HCEC 1CT (cell line): ENCODE results near the gene EVL.

Experiments used
- DNase-seq: peaks from one replicate; pipeline ENCODE4 v3.0.0-alpha.2; 2017

EVL gene

DNA sequence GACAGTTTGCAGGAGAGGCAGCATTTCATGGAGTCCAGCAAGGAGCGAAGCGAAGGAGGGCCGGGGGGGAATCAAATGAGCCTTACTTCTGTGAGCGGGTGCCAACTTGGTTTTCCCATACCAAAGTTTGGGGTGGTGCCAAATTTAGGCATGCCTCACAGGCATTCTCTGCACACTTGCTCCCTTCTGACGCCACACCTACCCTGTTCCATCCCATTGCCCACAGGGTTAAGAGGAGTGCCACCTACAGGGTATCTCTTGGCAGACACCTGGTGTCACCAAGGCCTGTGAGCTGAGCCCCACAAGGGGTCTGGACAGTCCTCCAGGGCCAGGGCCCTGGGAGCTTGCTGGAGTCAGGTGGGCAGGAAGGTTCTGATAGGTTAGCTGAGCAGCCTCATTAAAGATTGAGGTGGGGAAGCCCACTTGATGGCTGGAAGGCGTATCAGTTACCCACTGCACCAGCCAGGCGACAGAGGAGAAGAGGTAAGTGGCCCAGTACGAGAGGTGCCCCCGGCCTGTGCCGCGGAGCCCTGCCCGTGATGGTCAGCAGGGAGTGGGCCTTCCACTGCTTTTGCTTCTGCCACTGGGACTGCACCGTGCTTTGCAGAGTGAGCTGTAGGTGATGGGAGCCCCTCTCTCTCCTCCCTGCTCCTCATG, 49.0 kb downstream of the EVL start:
- no peak for DNase-seq

DNA sequence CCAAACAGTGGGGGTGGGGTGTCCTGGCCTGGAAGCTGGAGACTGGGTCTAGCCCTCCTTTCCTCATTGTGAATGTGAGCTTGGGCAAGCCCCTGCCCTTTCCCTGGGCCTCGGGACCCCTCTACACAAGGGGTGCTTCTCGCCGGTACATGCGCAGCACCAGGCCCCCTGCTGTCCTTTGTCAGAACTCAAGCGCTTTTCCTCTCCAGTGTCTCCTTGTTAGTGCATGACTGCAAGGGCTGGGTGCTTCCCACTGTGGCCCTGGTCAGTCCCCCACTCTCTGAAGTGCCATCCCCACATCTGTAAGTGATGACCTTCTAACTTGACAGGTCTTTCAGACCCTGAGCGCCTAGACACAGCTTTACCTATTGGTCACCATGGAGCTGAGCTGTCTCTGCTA, 50.0 kb downstream of the EVL start:
- DNase-seq = no peak

DNA sequence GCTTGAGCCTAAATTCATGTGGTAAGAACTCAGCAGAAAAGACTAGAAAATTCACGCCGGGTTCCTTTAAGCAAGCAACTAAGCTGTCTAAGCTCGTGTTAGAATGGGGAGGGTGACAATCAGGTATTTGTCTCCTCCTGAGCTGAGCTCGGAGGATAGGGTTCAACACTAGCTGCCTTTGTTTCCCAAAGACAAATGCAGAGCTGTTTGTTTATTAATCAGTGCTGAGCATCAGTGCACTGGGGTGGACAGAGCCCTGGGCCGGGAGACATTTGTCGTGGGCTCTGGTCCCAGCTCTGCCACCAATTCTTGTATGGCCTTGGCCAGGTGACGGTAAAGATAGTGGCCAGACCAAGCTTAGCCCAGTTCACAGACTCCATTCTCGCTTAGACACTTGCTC, 50.5 kb downstream of the EVL start:
- no peak for DNase-seq

DNA sequence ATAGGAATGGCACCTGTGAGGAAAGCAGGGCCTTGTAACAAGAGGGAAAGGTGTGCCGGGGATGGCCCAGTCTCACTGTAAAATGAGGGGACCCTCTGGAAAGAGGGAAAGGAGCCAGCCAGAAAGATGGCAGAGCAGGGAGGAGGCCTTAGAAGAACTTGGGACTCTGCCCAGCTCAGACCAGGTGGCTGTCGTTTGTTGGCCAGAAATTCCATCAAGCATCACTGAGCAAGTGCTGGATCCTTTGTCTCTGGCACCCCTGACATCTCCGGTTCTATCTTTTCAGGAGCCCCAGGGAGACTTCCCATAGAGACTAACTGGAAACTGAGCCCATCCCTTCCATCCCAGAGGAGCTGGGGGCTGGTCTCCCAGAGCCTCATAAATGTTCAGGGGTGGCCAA, 50.9 kb downstream of the EVL start:
- no peak for DNase-seq

DNA sequence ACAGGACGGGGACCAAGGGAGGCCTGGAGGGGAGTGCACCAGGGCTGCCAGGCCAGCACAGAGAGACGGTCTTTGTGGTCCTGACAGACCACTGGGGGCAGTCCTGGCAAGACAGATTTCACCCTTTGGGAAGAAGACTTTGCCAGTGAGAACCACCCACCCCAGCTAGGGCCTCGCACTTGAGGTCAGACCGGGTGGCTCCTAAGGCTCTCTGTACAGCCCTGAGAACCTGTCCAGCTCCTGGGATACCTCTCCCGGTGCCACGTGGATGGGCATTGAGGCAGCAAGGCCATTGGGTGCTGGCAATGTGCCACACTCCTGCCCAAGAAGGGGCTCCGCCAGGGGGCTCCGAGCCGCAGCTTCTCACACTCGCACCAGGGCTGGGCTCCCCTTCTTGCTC, 51.8 kb downstream of the EVL start:
- no peak for DNase-seq

DNA sequence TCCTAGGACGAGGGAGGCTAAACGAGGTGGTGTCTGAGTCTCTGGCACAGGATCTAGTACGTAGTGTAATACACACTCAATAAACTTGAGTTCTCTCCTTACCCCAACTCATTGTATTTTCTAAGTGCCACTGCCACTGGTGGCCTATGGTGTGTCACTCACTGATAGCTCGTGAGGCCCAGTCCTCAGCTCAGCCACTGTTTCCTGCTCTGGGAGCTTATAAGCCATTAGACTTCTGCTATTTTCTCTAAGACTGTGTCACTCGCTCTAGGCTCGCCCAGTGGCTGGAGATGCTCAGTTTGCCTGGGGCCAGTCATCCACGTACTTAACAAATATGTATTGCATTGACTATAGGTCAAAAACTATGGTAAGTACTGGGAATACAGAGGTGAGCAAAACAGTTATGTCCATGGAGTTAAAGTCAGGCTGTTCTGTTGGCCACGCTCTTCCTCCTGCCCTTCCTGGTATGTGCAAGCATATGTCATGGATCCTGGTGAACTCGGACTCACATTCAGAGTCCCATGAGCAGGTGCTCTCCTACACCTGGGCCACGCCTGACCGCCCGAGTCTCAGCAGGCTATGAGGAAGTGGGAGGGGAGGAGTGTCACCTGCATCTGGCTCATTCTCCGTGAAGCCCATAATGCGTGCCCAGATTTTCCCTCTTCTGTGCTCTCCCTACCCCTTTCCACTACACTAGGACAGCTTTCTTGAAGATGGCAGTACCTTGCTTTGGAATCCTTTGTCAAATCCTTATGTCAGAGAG, 52.6 kb downstream of the EVL start:
- DNase-seq = no peak

DNA sequence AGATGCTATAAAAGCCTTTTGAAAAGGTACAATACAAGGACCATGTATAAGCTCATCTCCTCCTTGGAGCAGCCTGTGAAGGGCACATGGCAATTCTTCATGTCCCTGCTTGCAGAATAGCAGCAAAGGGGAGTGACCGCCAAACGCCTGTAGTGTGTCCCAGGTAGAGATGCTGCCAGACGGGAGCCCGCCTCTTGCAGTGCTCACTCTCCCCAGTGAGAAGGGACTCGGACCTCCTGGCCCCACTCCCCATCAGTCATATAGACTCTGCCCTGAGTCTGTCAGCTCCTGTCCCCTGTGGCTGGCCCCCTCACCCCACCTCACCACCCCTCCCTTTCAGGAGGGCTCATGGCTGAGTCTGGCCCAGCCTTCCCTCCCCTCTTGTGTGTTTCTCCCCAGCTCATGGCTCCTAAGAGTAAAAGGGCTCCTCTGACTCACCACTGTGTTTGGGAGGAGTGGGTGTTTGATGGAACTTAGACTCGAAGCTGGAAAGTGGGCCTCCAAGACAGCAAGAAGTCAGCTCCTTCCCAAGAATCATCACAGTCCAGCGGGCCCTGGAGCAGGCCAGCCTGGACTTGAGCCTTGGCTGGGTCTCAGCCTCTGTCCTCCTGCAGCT, 53.3 kb downstream of the EVL start:
- DNase-seq = no peak

DNA sequence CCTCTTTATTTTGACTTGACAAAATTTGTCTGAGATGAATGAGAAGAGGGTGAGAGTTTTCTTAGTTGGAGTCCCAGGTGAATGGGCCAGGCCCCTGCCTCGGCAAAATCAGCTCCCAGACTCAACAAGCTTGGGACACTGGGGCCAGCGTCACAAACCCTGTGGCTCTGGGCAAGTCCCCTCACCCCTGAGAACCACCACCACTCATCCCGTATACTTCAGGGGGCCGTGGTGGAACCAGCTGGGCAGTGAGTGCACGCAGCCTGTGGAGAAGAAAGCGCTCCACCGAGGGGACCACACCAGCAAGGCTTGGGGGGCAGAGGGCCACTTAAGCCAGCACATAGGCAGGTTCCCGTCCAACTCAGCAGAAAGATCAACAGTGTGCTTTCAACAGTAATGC, 54.0 kb downstream of the EVL start:
- no peak for DNase-seq

DNA sequence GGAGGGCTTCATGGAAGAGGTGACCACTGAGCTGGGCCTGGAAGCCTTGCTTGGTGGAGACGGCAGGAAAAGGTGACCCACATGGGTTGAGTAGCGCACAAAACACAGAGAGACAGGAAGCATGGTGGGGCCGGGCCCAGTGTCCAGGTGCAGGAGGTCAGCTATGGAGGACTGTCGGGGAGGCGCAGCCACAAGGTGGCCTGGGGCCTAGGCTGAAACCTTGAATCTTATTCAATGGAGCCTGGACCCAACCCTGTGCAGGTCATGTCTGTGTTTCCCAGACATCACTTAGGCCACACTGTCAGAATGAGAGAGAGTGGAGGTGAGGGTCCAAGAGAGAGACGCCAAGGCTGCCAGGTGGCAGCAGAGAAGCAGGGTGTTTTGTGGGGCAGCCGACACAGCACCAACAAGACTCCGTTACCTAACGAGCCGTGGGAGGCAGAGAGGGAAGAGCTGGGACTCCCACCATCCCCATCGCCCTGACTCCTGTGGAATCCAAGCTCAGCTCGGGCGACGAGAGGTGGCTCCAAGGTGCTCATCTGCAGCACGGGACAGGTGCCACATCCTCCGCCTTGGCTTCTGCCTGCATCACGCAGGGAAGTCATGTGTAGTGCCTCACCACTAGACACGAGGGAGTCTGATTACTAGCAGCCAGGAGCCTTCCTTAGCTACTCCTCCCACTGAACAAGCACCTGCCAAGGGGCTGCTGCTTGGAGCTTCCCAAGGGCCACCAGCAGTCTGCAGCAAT, 55.5 kb downstream of the EVL start:
- DNase-seq = no peak

DNA sequence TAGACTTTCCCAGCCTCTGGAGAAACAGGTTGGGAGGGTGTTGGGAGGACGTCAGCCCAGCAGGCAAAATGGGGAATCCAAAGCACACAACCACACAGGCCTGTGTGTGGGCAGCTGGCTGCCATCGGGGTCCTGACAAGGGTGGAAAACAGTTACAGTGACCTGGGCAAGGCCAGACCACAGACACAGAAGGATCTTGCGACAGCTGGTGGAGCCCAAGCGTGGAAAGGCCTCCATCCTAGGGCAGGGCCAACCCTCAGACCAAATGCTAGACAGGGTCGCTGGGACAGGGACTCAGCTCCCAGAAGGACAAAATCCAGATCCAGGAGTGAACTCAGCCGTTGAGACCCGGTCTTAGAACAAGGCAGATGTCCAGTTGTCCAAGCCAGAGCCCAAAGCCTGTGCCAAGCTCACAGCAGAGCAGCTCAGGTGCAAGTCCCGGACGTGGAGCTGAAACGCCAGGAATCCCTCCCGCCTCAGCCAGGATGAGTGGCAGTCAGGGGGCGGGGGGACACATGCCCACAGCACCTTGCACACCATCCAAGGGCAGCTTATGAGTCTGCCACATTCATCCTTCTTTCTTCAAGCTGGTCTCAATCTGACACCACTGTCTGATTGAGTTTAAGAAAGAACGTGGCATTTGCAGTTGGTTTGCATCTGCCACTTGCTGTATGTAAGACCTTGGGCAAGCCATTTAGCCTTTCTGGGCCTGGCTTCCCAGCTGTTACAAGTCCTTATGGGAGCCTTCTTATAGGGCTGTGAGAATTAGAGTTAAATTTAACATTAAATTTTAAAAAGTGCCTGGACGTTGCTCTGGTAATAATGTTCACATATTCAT, 56.6 kb downstream of the EVL start:
- no peak for DNase-seq

DNA sequence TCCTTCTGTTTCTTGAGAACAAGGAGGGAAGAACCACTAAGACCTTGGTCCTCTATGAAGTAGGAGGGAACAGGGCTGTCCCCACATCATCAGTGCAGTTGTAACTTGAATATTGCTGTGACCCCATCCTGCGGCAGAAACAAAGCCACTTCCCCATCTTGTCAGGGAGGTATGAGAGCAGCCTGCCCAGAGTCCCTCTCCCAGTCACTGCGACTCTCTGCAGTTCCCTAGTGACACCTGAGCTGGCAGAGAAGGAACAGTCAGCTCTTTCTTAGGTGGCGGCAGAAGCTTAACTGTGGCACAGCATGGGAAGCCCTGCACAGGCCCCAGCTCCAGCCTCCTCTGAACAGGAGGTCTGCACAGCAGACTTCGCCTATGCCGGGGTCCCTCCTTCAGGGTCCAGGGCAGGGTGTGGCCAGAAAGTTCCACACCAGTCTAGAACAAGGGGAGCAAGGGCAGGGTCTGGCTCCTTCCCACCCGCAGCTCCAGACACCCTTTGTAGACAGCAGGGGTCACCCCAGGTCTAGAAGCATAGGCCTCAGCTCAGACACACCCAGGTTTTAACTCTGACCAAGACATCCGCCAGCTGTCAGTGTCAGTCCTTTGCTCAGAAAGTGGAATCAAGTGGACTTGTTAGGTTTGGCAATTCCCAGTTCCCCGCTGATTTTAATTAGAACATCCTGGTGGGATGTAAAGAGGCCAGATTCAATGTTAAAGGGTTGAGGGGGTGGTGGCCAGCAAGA, 57.4 kb downstream of the EVL start:
- no peak for DNase-seq

DNA sequence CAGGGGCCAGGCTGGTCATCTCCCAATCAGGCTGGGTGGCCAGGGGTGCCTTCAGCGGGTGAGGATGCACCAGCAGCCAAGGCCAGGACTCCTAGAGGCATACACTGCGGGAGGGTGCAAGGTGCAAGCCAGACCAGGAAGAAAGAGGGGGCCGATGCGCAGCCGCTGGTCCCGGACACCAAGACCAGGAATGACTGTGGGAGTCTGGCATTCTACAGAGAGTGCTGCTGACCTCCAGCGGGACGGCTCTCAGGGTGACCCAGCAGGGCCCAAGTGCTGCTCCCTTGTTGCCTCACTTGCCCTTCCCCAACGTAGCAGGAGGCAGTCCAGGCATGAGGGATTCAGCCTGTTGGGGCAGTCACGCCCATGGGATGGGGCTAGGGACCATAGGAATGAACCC, 58.4 kb downstream of the EVL start:
- DNase-seq = no peak

DNA sequence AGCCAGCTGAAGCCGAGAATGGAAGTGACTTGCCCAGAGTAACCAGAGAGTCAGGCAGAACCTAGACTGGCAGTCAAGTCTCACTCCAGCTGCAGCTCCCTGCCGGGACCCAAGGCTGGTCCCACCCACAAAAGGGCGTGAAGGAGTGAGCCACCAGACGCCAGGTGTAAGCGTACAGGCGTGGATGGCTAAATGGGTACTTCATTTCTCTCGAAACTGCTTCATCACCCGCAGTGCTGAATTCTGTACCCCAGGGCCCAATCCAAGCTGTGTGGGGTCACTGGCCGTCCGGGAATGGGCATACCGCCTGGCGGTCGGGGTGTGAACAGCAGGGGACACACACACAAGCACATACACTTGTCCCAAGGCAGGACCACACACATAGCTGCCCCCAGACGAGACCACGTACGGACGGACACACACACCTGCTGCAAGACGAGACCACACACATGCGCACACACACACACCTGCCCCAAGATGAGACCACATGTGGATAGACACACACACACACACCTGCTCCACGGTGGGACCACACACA, 59.4 kb downstream of the EVL start:
- no peak for DNase-seq

DNA sequence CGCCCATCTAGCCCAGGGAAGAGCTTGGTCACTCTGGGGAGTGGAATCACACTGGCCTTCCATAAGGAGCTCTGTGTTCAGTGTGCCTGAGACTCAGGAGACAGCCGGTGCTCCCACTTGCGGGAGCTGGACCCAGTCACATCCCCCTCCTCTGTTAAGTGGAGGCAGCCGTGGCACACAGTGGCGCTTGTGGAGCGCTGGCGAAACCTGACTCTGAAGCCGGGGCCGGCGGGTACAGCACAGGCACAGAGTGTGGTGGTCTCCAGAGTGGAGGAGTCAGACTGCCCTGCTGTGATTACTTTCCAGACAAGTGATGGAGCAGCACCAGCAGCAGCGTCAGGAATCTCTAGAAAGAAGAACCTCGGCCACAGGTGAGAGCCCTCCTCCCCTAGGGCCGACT, 61.2 kb downstream of the EVL start:
- DNase-seq = no peak

DNA sequence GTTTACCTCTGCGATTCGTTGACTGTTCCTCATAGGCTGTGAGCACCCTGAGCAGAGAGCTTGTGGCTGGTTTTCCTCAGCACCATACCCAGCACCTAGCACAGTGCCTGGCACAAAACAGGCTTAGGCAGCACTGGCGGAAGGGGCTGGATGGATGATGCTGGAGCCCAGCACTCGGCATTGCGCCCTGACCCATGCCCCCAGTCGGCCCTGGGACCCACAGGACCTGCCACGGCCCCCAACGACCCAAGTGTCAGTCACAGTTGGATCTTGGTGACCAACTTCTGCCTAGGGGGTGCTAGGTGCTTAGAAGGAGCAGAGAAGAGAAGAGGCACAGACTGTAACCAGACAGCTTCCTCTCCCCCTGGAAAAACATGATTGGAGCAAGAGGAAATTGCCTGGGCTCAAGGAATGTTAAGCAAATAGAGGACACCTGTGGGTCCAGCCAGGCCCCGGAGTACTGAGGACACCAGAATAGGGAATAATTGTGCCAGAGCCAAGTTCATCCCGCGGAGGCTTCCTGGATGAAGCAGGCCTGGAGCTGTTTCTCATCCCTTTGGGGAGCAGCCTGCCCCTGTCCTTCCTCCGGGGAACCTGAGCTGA, 62.7 kb downstream of the EVL start:
- no peak for DNase-seq

DNA sequence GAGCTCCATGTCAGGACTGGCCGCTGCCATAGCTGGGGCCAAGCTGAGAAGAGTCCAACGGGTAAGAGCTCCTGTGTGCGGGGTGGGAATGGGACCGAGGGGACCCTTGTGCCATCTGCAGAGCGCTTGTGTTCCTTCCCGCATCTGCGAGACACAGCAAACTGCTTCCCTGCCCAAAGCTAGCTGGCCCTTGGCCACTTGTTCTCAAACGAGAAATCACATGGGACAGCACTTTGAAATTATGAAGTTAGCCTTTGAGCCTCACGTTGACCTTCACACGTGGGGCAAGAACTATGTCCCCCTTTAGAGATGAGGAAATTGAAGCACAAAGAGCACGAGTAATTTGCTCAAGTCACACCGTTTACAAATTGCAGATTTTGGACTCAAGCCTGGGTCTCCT, 63.5 kb downstream of the EVL start:
- no peak for DNase-seq

DNA sequence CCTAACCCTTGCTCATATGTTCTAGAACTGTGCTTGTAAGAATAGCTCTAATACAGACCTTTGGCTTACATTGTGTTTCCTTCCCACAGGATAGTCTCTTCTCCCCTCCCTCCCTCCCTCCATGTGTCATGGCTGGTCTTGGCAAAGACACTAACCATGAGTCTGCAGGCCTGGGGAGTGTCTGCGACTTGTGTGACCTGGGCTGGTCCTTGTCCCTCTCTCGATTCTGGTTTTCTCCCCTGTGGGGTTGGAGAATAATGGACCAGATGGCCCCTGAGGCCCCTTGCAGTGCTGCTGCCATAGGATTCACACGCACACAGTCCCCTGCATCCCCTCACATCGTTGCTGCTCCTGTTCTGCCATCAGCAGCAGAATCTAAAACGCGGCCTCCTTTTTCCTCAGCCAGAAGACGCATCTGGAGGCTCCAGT, 64.0 kb downstream of the EVL start:
- DNase-seq = no peak

DNA sequence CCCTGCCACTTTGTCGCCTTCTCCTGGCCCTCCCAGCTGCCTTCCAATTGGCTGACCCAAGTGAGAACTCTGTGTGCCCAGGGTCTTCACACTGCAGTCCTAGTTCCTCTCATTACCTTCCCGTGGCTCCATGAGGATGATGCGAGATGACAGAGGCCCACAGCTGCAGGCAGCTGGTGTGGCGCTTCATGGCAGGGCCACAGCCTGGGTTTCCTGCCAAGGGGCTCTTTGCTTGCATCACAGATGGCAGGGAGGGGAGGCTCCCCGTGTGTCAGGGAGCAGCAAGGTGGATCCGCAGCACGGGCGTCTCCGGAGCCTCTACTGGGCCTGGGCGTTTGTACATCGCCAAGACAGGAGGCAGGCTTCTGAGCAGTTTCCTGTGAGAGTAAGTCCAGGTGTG, 65.3 kb downstream of the EVL start:
- DNase-seq = no peak

DNA sequence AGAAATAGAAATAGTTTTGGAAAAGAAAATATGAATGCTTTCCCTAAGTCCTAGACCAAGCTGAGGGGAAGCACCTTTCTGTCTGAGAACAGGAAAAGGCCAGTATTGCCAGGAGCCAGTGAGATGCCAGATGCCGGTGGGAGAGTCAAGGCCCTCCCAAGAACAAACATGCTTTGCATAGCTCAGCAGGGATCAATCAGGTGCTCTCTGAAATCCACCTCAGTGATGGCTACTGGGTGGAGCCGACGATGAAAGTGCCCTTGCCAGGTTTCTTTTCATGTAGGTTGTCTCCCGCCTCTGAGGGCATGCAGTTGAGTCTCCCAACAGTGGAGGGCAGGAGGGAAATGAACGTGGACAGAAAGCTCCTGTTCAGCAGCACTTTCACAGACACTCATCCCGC, 66.0 kb downstream of the EVL start:
- DNase-seq = no peak

DNA sequence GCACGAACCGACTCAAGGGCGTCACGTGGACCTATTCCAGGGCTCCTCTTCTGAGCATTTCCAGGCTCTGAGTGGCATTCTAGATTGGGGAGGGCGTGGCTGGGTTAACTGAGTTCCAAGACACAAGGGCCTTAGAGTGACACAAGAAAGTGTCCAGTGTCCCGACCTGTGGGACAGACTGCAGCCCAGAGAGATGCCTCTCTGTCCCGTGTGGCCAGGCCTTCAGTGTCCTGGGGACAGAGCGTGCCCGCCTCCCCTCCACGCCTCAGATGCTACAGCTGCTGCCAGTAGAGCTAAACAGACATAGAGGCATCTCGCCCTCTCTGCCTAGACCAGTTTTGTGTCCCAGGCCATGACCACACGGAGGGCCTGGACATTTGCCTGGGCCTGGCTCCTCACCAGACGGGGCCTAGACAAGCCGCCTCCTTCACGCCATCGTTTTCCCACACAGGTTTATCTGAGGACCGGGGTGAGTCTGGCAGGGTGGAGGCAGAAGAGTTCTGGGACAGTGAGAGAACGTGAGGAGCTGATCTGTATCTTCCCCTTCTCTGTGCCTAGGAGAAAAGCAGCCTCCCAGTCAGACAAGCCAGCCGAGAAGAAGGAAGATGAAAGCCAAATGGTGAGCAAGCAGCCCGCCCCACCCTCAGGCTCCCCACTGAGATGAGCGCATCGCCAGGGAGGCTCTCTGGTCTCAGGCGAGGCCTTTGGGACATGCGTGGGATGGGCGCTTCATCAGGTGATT, 67.1 kb downstream of the EVL start:
- no peak for DNase-seq
